H9 (cell line): ENCODE results near the gene KBTBD8. TPM values are rescaled to one million over a fixed set of nuclear protein-coding genes. Genes with fewer than 3 reads are reported as not detected.

Experiments
- DNase-seq: peaks from one replicate; pipeline ENCODE4 v3.0.0-alpha.2; 2017
- H2AFZ ChIP-seq: one replicate; pipeline ENCODE4 v1.6.1; 2013; ENCODE audit warnings: mild to moderate bottlenecking, low read length, control low read depth, moderate library complexity
- H2AK5ac ChIP-seq: 2 replicates; pipeline ENCODE4 v1.6.1; 2013; ENCODE audit warnings: low read length, control low read depth, mixed read lengths; ENCODE audit not compliant: insufficient read length
- H2BK120ac ChIP-seq: one replicate; pipeline ENCODE4 v1.6.1; 2013; ENCODE audit warnings: low read depth, mild to moderate bottlenecking, low read length, control low read depth, inconsistent platforms; ENCODE audit not compliant: poor library complexity, severe bottlenecking
- H2BK12ac ChIP-seq: 2 replicates; pipeline ENCODE4 v1.6.1; 2013; ENCODE audit warnings: low read length, control low read depth, mixed read lengths, low read depth; ENCODE audit not compliant: insufficient read length
- H2BK15ac ChIP-seq: 2 replicates; pipeline ENCODE4 v1.6.1; 2013; ENCODE audit warnings: low read depth, low read length, control low read depth
- H2BK20ac ChIP-seq: one replicate; pipeline ENCODE4 v1.6.1; 2013; ENCODE audit warnings: low read depth, mild to moderate bottlenecking, low read length, control low read depth, inconsistent platforms; ENCODE audit not compliant: poor library complexity, severe bottlenecking
- H2BK5ac ChIP-seq: 2 replicates; pipeline ENCODE4 v1.6.1; 2013; ENCODE audit warnings: low read length, control low read depth, mixed read lengths; ENCODE audit not compliant: insufficient read length
- H3K14ac ChIP-seq: 2 replicates; pipeline ENCODE4 v1.6.1; 2013; ENCODE audit warnings: low read length, control low read depth; ENCODE audit not compliant: insufficient read depth
- H3K18ac ChIP-seq: 2 replicates; pipeline ENCODE4 v1.6.1; 2013; ENCODE audit warnings: low read depth, mild to moderate bottlenecking, mixed read lengths, low read length, control low read depth; ENCODE audit not compliant: insufficient read length
- H3K23ac ChIP-seq: 2 replicates; pipeline ENCODE4 v1.6.1; 2013; ENCODE audit warnings: low read length, control low read depth, mixed read lengths, low read depth; ENCODE audit not compliant: insufficient read length
- H3K23me2 ChIP-seq: 2 replicates; pipeline ENCODE4 v1.6.1; 2013; ENCODE audit warnings: low read depth, mild to moderate bottlenecking, mixed read lengths, low read length, control low read depth; ENCODE audit not compliant: insufficient read length, poor library complexity, severe bottlenecking
- H3K27ac ChIP-seq: 2 replicates; pipeline ENCODE4 v1.5.1; 2013; ENCODE audit warnings: low read length, control low read depth, mixed read lengths, low read depth; ENCODE audit not compliant: insufficient read length
- H3K27me3 ChIP-seq: 2 replicates; pipeline ENCODE4 v1.6.1; 2013; ENCODE audit warnings: low read length, control low read depth, inconsistent platforms; ENCODE audit not compliant: insufficient read depth
- H3K4ac ChIP-seq: 2 replicates; pipeline ENCODE4 v1.6.1; 2013; ENCODE audit warnings: low read depth, mild to moderate bottlenecking, control low read depth, inconsistent platforms, low read length, moderate library complexity
- H3K4me1 ChIP-seq: 2 replicates; pipeline ENCODE4 v1.6.1; 2013; ENCODE audit warnings: low read length, control low read depth, inconsistent platforms; ENCODE audit not compliant: insufficient read depth
- H3K4me2 ChIP-seq: 2 replicates; pipeline ENCODE4 v1.6.1; 2013; ENCODE audit warnings: low read length, control low read depth, mixed read lengths; ENCODE audit not compliant: insufficient read length, insufficient read depth
- H3K56ac ChIP-seq: 2 replicates; pipeline ENCODE4 v1.6.1; 2013; ENCODE audit warnings: low read depth, mild to moderate bottlenecking, mixed read lengths, low read length, control low read depth; ENCODE audit not compliant: insufficient read length
- H3K79me1 ChIP-seq: 2 replicates; pipeline ENCODE4 v1.6.1; 2013; ENCODE audit warnings: low read depth, mild to moderate bottlenecking, moderate library complexity, low read length, control low read depth, inconsistent platforms; ENCODE audit not compliant: insufficient read depth, poor library complexity, severe bottlenecking
- H3K79me2 ChIP-seq: 2 replicates; pipeline ENCODE4 v1.6.1; 2013; ENCODE audit warnings: low read length, control low read depth, inconsistent platforms; ENCODE audit not compliant: insufficient read depth
- H3K9ac ChIP-seq: 2 replicates; pipeline ENCODE4 v1.6.1; 2013; ENCODE audit warnings: low read length, control low read depth, mixed read lengths; ENCODE audit not compliant: insufficient read length; ENCODE audit errors: extremely low read depth
- H3K9me3 ChIP-seq: one replicate; pipeline ENCODE4 v1.6.1; 2013; ENCODE audit warnings: low read depth, low read length, inconsistent platforms; ENCODE audit not compliant: control insufficient read depth
- H3T11ph ChIP-seq: one replicate; pipeline ENCODE4 v1.6.1; 2013; ENCODE audit warnings: mild to moderate bottlenecking, low read length, control low read depth, inconsistent platforms
- H4K20me1 ChIP-seq: one replicate; pipeline ENCODE4 v1.6.1; 2013; ENCODE audit not compliant: control insufficient read depth, insufficient read length, insufficient read depth
- H4K5ac ChIP-seq: 2 replicates; pipeline ENCODE4 v1.6.1; 2013; ENCODE audit warnings: low read depth, mild to moderate bottlenecking, mixed read lengths, low read length, control low read depth; ENCODE audit not compliant: insufficient read length
- H4K8ac ChIP-seq: replicated peaks from 2 replicates; pipeline ENCODE4 v1.6.1; 2013; ENCODE audit warnings: low read length, control low read depth, mixed read lengths, low read depth; ENCODE audit not compliant: insufficient read length
- H4K91ac ChIP-seq: 2 replicates; pipeline ENCODE4 v1.6.1; 2013; ENCODE audit warnings: low read depth, mild to moderate bottlenecking, moderate library complexity, mixed read lengths, low read length, control low read depth; ENCODE audit not compliant: insufficient read length
- H3K27ac Mint-ChIP-seq, 3 experiments: 2 replicates in 2 of 3; 3 replicates in 1 of 3; pipeline ENCODE4 v1.8.0; 2020 to 2021; ENCODE audit warnings: mixed read lengths in 3 of 3, mild to moderate bottlenecking in 1 of 3, moderate library complexity in 1 of 3
- H3K27me3 Mint-ChIP-seq: 2 replicates; pipeline ENCODE4 v1.8.0; 2021; ENCODE audit warnings: low read depth, mild to moderate bottlenecking, moderate library complexity, mixed read lengths
- H3K36me3 Mint-ChIP-seq, 3 experiments: 2 replicates in 2 of 3; 3 replicates in 1 of 3; pipeline ENCODE4 v1.8.0; 2020 to 2021; ENCODE audit warnings: low read depth in 3 of 3, mixed read lengths in 3 of 3; ENCODE audit not compliant: insufficient read depth in 1 of 3
- H3K4me1 Mint-ChIP-seq, 2 experiments: 2 replicates each; pipeline ENCODE4 v1.8.0; 2020; ENCODE audit warnings: mixed read lengths in 2 of 2
- H3K4me3 Mint-ChIP-seq, 2 experiments: 2 replicates in 1 of 2; 3 replicates in 1 of 2; pipeline ENCODE4 v1.8.0; 2020 to 2021; ENCODE audit warnings: mild to moderate bottlenecking in 2 of 2, mixed read lengths in 2 of 2, moderate library complexity in 1 of 2
- H3K9me3 Mint-ChIP-seq, 2 experiments: 2 replicates in 1 of 2; 3 replicates in 1 of 2; pipeline ENCODE4 v1.8.0; 2020; ENCODE audit warnings: mild to moderate bottlenecking in 2 of 2, mixed read lengths in 2 of 2, moderate library complexity in 1 of 2
- CTCF ChIP-seq: fragments of 200-600 bp; sonication (generic); conservative IDR thresholded peaks from 3 replicates; pipeline ENCODE4 v1.8.0; 2021; ENCODE audit warnings: antibody characterized with exemption, mild to moderate bottlenecking
- WGBS: extraction: QIAGEN DNeasy Blood & Tissue Kit; methylation state at CpG from one replicate; pipeline ENCODE4 v1.1.7; 2013; ENCODE audit warnings: missing lambda C conversion rate, low lambda C conversion rate, mixed read lengths; ENCODE audit not compliant: insufficient read length; ENCODE audit errors: extremely low coverage; 5-methylcytosine and 5-hydroxymethylcytosine counted together
- total RNA-seq: library from RNA; stranded (reverse); gene quantifications from 2 replicates; pipeline ENCODE4 v1.2.1, GENCODE V29; 2021

Gene KBTBD8
- total RNA-seq, 1 experiment from 2014 or later, result 16.7 TPM

- H2BK5ac ChIP-seq, result no peak overlapping the region
- H3K27ac Mint-ChIP-seq, result no peak overlapping the region
- no peak overlapping the region for H4K8ac ChIP-seq
- H4K91ac ChIP-seq, result no peak overlapping the region
- H3K27me3 ChIP-seq, result no peaks in the 10 kb centered on the region
- no peak for DNase-seq
- H2AK5ac ChIP-seq, result no peak overlapping the region
- H3K9me3 Mint-ChIP-seq, result peaks cover 4 to 7% of the 10 kb centered on the region in 2 experiments; a peak in 4 of 5 replicates
- H4K5ac ChIP-seq, result no peak overlapping the region
- WGBS, result no CpG with 5 or more reads among the region's 3 CpGs
- H2AFZ ChIP-seq, result no peak overlapping the region
- H3K4me2 ChIP-seq, result no peak overlapping the region
- H3K27ac ChIP-seq, result no peak overlapping the region
- H3K14ac ChIP-seq, result no peak overlapping the region
- no peak for TF ChIP-seq CTCF
- no peak overlapping the region for H3K18ac ChIP-seq
- H3K9me3 ChIP-seq, result no peaks in the 10 kb centered on the region
- no peaks in the 10 kb centered on the region for H3K79me1 ChIP-seq
- no peaks in the 10 kb centered on the region for H4K20me1 ChIP-seq
- peaks cover 0 to 4% (median 0%) of the 10 kb centered on the region in 3 experiments; a peak in 3 of 7 replicates for H3K36me3 Mint-ChIP-seq
- no peaks in the 10 kb centered on the region; the same call in 1 of the 2 replicates for H3K4me1 ChIP-seq
- H2BK15ac ChIP-seq, result no peak overlapping the region
- no peak overlapping the region for H3K4ac ChIP-seq
- no peak overlapping the region for H3K9ac ChIP-seq
- H3K79me2 ChIP-seq, result no peaks in the 10 kb centered on the region
- H3K4me3 Mint-ChIP-seq, result no peak overlapping the region
- H3K56ac ChIP-seq, result no peak overlapping the region
- H2BK20ac ChIP-seq, result no peak overlapping the region
- no peaks in the 10 kb centered on the region for H3K27me3 Mint-ChIP-seq
- H2BK12ac ChIP-seq, result no peak overlapping the region
- no peaks in the 10 kb centered on the region for H3K23me2 ChIP-seq
- H2BK120ac ChIP-seq, result no peak overlapping the region
- H3K23ac ChIP-seq, result no peak overlapping the region
- H3K4me1 Mint-ChIP-seq, result peaks cover 9 to 12% of the 10 kb centered on the region in 2 experiments
- H3T11ph ChIP-seq, result no peak overlapping the region
These were observed 50.6 kb downstream of the KBTBD8 start for GRCh38 chr3:67048715-67049074.
